Suprapubic skin (tissue), 4 donors: ENCODE results near the gene SNX6.

Experiments used
- EP300 ChIP-seq: sonication (generic); formaldehyde crosslinking; IDR thresholded peaks from one replicate; pipeline ENCODE4 v1.6.1; 2017; ENCODE audit warnings: antibody characterized with exemption
- POLR2A ChIP-seq, 2 donors: fragments of 450-650 bp; IDR thresholded peaks; one replicate each; pipeline ENCODE4 v1.6.1; 2017; ENCODE audit warnings: antibody characterized with exemption in 2 of 2, mild to moderate bottlenecking in 2 of 2, moderate library complexity in 2 of 2
- POLR2AphosphoS5 ChIP-seq, 3 donors: sonication (generic); formaldehyde crosslinking; IDR thresholded peaks; one replicate each; pipeline ENCODE4 v1.6.1; 2017; ENCODE audit warnings: antibody characterized with exemption in 3 of 3
- TF ChIP-seq, protein P1 (sequence below), 2 donors: fragments of 200-600 bp in 1 of 2; fragments of 450-650 bp in 1 of 2; sonication (generic) in 1 of 2; IDR thresholded peaks; one replicate each; pipeline ENCODE4 v1.5.1; 2016 to 2019; ENCODE audit warnings: antibody characterized with exemption in 2 of 2, mild to moderate bottlenecking in 1 of 2, moderate library complexity in 1 of 2

DNA sequence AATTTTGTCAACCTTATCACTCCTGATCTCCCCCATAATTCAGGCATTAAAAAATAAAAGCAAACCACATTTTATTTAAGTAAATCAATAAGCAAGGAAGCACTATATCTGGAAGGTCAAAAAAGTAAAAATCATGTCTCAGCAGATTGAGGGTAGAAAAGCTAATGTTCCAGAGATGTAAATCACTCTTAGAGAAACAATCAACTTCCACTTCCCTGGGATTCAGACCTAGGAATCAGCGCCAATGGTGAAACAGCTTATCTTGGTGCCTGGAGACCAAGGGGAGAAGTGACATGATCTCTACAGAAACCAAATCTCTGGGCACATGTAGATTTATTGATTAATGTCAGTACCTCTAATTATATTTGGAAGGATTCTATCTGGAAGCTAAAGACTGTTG, 10.9 kb upstream of the SNX6 start:
- TF ChIP-seq, protein P1, sequence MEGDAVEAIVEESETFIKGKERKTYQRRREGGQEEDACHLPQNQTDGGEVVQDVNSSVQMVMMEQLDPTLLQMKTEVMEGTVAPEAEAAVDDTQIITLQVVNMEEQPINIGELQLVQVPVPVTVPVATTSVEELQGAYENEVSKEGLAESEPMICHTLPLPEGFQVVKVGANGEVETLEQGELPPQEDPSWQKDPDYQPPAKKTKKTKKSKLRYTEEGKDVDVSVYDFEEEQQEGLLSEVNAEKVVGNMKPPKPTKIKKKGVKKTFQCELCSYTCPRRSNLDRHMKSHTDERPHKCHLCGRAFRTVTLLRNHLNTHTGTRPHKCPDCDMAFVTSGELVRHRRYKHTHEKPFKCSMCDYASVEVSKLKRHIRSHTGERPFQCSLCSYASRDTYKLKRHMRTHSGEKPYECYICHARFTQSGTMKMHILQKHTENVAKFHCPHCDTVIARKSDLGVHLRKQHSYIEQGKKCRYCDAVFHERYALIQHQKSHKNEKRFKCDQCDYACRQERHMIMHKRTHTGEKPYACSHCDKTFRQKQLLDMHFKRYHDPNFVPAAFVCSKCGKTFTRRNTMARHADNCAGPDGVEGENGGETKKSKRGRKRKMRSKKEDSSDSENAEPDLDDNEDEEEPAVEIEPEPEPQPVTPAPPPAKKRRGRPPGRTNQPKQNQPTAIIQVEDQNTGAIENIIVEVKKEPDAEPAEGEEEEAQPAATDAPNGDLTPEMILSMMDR (IDR thresholded peaks at IDR 0.05) = no peak
- no peak for TF ChIP-seq POLR2A (IDR thresholded peaks at IDR 0.05)
- TF ChIP-seq POLR2AphosphoS5 (IDR thresholded peaks at IDR 0.05) = no peak
- no peak for TF ChIP-seq EP300
